NCI-H524 treated with DMSO at 0.1 percent for 48 hours (cell line): ENCODE measurements around the gene DROSHA.
"Not testable (repeated sequence)": the region's sequence is repeated elsewhere in the genome, so short reads cannot be mapped to it uniquely, and the experiment has no call there.

Source experiments
- DNase-seq: peaks from one replicate; lab custom pipeline; 2025; lab: John Stamatoyannopoulos, UW

The DROSHA gene

DNA sequence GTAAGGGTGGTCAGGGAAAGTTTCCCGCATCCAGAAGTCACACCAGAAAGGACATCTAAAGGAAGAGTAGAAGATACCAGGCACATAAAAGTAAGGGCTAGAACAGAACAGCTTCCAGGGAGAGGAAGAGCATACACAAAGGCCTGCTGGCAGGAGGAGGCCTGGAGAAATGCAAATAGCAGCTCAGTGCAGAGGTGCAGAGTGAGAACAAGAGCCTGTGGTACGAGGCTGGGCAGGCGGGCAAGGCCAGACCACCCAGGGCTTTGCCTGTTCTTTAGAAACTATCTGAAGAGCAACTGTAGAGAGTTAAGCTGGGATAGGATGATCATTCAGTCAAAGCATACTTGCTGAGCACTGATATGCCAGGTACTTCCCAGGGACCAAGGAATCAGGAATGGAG lies 115.3 kb downstream of the DROSHA start:
- DNase-seq = no peak

DNA sequence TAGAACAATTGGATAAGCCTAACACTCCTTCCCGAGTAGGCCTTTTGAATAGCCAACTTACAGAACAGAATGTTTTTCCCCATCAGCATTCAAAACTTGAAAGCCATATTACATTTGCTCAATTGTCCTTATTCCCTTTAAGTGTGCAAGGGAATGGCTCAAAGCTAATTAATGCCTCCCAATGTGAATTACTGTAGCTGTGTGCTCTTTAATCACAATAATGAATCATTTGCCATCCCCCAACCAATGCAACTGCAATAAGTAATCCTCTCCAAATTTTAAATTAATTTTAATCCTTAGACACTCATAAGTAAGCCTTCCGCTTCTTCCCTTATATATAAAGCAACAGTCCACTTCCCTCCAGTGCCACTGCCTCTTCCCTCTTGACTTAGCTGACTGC lies 115.9 kb downstream of the DROSHA start:
- no peak for DNase-seq

DNA sequence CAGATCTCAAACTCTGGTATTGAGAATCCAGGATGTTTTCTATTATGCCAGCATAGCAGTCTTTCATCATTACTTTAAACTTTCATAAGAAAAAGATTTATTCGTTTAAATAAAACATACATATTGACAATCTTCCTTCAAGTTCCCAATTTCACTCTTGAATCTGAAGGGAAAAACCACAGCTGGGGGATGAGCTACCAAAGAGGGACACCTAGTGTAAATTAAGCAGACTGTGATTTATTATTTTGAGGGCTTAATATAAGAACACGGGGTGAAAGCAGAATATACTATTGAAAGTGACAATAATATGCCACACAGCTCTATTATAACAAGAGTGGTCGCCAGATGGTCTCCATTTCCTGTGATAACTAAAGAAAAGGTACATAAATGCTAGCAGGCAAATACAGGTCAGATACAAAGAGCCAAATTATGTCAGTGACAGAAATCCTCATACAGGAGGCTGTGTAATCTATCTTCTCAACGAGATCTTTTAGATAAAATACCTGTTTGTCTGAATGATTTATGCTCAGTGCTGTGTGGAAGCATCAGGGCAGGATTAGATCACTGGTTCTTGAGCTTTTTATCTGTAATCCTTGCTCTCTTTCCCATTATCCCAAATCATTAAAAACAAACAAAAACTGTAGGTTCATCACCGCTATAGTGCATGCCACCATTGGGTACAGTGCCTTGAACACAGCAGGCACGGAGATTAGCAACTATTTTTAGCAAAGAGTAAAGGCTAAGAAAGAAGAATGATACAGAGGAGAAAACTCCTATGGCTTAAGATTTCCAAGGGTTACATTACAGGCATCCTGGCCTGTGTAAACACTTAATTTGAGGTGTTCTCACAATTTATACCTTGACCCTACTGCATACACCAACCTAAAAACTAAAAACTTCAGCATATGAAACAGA lies 116.6 kb downstream of the DROSHA start:
- no peak for DNase-seq

DNA sequence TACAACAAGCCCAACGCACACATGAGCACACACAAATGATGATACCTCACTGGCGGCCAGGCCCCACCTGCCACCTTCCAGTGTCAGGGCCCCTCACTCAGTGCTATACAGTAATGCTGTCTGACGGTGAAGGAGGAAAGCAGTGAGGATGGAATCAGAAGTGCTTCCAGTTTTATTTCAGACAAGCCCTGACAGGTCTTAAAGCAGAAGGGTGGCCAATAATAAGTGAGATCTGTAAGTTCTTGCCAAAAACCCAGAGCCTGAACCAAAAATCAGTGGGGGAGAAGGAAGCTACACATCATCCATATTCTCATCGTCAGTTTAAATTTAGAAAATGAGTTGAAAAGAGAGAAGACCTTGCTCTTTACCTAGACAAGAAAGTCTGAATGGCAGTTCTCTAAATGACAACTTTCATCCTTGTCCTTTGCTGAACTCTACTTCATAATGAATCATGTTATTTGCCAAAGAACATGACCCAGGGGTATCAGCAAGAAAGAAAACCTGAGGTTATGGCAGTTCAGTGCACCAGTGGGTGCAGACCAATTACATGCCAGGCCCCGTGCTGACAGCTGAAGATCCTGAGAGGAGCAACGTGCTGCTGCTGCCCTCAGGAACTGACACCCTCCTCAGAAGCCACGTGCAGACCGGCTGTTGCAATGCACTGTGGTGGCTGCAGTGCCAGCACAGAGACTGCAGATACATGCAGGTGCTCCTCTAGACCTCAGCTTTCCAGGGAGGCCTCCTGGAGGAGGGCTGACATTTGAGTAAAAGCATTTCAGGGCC lies 118.7 kb downstream of the DROSHA start:
- DNase-seq = no peak

DNA sequence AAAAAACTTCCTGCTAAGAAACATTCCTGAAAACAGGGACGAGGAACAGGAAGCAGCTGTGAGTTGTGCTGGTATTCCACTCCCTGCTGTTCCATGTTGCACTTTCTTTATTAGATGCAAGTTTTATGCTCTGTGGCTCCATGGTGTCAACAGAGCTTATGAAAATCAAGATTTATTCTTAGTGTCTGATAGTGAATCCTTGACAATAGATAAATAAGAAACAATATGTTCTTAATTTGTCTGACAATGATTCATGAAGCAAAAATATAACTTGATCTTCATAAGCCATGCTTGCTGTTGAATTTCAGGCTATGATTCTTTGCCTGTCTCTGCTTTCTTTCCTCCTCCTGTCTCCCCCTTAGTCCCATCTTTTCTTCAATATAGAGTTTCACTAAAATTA lies 119.6 kb downstream of the DROSHA start:
- no peak for DNase-seq

DNA sequence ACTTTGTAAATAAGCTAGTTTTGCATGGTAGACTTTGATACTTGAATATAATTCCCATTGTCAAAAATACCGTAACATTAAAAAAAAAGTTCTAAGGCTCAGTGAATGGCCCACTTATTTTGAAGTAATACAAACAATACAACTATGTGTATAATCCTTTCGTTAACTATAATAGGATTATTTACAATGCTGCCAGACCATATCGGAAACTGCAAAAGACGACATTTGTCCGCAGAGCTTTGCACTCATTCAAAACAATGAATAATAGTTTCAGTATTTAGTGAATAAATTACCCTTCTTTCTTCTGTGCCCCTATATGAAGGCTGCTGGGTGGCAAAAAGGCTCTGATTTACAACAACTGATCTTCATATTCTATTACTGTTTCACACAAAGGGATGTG lies 121.8 kb downstream of the DROSHA start:
- DNase-seq = no peak

DNA sequence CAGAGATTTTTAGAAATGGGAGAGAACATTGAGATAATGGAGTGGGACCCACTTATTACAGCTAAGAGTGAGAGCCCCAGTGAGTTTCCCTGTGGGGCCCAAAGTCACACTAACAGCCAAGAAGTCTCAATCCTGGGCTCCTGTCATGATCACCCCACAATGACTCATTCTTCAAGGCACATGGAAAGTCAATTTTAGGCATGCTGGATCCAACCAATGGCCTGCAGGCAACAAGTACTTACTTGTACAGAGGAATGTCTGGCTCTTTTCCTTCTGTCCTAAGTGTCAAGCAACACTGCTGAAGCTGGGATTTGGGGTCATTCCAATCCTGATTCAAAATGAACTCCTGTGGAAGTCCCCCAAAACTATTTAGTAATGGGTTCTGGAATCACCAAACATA lies 123.1 kb downstream of the DROSHA start:
- DNase-seq = no peak

DNA sequence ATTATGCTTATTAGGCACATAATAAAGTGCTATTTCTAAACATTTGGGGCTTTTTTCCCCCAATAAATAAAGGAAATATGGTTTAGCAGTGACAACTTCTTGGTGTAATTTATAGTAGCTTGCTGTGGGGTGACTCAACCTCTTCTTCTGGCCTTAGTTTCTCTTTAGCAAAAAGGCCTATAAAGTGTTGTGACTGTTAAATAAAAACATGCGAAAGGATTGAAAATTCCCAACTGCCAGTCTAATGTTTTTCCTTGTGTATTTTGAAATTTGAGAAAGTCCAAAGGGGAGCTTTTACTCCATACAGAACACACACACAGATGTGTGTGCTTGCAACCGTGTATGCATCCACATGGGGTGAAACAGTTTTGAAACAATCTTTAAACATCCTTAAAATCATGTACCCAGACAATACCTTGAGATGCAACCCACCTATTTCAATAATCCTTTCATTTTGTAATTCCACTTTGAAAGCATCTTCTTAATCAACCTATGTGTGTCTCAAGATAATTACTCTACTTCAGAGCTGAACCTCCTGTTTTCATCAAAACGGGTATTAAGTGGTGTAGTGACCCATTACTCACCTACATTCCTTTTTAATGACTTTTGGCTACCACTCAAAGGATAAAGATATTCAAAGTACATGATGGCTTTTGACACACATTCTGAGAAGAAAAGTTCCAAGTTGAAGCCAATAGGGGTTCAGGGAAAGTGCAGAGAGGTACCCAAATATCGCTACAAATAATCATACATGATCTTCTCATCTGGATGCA lies 123.8 kb downstream of the DROSHA start:
- no peak for DNase-seq

DNA sequence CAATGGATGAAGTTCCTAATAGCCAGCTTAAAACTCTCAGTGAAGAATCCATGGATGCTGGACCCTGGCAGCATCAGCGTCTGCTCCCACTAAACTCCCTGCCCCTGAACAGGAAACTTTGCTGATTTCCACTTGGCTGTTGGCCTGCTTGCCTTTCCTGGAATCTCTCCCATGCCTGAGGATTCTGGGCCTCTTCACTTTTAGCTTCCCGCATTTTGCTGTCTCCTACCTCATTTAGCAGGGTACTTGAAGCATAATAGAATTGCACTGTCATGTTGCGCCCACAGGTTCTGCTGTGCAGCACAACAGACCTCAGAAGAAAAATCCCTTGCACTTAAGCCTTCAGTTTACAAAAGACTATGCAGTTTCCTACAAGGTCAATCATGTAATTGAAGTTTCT lies 127.6 kb downstream of the DROSHA start:
- DNase-seq = no peak

DNA sequence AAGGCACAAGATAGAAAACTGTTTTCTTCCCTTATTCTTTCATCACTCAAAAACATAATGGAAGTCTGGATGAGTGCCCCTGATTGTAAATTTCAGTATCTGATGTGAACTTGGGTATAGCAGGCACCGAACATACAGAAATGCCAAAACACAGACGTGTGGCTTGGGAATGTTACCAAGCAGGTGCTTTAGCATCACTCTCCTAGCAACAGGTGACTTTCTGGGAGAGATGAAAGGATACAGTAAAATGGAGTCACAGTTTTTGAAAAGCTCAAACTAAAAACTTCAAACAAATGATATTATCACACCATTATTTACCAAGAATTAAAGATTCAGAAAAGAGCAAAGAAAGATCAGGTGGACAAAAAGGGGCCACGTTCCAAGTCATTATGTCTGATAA lies 130.2 kb downstream of the DROSHA start:
- no peak for DNase-seq

DNA sequence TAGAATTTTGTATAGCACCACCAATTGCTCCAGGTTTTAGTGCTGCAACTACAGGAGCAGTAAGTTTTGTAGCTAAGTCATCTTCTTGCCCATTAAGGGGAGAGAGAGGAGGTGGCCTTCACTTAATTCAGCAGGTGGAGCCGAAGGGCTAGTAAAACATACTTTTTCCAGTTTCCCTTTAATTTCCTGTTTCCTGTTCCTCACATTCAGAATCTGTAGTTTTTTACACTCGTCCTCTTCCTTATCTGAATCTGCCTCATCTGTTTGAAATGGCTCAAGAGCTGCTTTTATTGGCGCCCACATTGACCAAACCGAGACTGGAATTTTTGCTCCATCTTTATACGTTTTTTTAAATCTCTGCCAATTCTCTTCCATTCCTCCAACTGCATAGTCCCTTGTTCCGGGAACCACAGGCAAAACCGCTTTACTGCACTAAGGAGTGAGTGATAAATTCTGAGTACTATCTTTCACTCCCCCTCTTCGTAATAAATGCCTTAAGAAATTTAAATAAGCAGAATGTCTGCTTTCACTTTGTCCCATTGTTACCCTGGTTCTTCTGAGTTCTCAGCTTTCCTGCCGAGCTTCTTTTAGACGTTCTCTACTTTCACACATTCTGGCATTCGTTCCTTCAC lies 133.9 kb downstream of the DROSHA start:
- no peak for DNase-seq

DNA sequence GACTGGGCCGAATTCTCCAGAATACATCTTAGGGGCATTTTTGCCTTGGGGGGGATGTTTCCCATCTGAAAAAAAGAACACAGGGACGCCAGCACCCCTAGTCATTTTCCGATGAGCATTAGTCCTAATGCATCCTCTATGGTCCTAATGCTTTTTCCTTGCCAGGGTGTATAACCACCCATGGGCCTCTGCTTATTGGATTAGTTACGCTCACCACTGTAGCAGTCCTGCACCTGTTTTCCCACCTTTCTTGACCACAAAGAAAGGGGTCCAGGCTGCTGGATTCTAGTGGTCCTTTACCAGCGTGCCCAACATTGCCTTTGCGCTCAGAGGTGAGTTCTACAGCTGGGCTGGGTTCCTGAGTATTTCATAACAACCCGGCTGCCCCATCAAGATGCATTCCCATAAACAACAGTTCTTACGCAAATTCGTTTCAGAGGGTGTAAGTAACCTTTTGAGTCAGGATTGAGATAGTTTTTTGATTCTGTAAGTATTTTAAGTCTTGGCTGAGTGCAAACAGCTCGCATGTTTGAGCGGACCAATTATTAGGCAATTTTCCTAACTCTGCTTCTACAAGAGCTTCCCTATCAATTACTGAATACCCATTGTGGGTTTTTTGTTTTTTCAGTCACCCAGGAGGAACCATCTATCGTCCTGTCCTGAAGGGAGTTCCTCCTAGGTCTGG lies 135.1 kb downstream of the DROSHA start:
- DNase-seq = no peak

DNA sequence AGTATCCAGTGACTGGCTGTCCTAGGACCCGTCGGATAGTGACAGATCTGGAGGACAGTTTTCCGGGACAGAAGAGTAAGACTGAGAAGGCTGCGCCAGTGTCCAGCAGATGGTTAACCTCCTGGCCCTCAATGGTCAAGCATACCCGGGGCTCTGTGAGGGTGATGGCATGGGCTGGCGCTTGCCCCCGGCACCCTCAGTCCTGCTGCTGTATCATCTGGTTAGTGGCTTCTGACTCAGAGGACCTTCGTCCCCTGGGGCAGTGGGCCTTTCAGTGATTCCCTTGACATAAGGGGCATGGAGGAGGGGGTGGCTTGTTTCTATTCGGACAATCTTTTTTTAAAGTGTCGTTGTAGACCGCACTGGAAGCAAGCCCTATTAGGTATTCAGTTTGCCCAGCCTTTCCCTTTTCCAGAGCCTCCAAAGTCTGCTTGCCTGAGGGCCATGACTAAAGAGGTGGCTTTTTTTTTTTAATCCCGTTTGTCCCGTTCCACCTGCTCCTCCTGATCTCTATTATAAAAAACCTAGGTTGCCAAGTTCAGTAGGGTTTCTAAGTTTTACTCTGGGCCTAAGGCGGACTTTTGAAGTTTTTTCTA lies 136.3 kb downstream of the DROSHA start:
- DNase-seq = not testable (repeated sequence)

DNA sequence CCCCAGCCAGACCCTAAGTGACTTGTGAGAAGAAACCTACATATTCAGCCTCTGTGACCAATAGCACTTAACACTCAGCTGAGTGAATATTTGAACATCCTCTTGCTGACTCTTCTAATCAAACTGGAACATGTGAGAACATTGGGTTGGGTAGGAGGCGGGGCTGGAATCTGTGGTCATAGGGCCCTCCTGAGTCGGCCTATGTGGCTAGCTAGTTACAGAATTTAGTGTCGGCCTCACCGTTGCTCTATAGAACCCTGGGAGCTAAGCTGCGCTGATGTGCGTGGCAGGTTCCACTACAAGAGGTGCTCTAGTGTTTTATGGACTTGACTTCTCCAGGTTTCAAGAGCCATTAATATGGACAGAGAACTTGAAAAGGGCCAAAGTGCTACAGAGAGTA lies 138.8 kb downstream of the DROSHA start:
- no peak for DNase-seq

DNA sequence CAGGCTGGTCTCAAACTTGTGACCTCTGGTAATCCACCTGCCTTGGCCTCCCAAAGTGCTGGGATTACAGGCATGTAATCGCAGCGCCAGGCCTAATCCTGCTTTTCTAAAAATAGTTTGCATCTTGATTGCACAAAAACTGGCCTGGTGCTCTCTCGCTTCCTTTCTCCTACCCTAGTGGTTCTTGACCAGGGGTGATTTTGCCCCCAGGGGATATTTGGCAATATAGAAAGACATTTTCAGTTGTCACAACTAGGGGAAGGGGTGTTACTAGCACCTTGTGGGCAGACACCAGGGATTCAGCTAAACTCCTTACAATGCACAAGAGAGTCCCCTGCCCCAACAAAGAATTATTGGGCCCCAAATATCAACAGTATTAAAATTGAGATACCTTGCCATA lies 139.8 kb downstream of the DROSHA start:
- no peak for DNase-seq

DNA sequence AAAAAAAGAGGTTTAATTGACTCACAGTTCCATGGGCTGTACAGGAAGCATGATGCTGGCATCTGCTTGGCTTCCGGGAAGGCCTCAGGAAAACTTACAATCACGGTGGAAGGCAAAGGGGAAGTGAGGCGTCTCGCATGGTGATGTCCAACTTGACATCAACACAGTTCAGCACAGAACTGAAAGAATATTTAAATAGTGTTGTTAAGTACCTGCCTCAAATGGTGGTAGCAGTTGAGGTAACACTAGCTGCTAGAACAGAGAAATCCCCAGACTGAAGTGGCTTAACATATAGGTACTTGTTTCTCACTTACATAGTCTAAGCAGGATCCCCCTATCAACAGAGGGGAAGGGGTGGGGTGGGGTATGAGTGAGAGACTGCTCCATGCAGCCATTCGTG lies 141.6 kb downstream of the DROSHA start:
- DNase-seq = no peak

DNA sequence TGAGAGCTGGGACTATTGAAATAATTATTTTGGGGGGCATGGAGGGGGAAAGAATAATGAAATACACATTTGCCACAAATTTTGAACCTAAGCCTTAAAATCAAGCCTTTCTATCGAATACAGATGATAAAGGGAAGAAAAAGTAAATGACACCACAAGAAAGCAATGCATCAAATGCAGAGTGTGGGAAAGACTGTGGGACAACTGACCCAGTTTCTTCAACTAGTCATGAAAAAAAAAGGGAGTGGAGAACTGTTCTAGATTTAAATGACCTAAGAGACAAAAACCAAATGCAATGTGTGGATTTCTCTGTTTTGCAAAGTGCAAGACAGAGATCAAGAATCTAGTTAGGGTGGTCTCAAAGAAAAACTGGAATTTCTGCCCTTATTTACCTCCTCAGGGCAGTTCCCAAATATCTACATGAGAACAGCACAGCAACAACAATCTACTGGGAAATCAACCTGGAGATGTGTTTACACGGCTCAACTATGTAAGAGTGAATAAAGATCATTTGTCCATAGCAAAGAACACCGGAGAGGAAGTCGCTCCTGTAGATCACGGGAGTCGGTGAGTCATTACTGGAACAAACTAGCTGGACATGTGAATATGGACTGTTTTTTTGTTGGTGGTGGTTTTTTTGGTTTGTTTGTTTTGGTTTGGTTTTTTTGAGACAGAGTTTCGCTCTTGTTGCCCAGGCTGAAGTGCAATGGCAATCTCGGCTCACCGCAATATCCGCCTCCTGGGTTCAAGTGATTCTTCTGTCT lies 145.9 kb downstream of the DROSHA start:
- DNase-seq = no peak

DNA sequence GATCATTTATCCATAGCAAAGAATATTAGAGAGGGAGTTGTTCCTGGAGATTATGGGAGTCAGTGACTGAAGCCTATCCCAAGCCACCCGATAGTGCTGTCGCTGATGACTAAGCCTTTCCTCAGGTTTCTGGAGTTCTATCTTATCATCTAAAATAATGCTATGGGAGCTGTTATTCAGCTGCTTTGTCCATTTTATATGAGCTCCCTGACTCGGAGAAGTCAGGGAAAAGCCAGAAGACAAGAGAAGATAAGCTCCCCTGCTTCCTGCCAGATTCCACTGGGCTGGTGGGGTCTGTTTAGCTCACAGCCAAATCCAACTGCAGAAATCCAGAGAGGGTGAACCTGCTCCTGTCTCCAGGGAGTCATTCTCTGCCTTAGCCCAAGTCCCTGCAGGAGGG lies 148.2 kb downstream of the DROSHA start:
- no peak for DNase-seq

DNA sequence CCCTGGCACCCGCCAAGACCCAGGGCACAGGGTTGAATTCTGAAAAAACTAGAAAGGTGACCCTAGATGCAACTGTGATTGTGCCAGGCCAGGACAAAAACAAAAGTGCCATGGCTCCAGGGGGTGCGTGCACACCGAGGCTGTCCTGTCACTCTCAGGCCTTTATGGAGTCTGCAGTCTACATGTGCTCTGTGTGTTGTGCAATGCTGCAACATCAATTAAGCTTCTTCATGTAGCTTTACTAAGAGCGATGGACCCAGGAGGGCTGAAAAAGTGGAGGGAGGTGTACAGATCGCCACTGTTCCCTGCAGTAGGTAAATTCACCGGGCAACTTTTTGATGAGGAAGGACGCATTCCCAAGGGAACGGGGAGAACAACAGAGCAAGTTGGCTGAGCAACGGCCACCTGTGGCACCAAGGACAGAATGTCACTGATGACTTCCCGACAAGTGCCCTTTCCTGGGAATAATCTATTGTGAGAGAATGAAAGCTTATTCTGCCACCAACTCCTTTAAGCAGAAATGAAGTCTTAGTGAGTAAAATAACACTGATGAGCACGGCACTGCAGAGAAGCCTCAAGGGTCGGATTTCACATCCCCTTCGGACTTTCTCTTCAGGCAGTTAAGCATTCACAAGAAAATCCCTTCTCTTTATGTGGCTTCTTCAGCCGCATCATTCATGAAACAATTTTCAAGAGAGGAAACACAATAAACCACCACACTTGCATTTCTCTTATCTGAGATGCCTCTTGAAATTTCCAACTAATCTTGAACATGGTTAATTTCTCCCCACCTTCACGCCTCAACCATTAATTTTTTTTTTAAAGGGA lies 149.6 kb downstream of the DROSHA start:
- DNase-seq = no peak
